Stimulated activated CD8-positive, alpha-beta memory T cell treated with anti-CD3 and anti-CD28 coated beads, Interleukin-4, amount 100 ng/mL, for 1 hour (primary cell): Measurements from ENCODE around the gene CARD19.
"Not testable (repeated sequence)": the region's sequence is repeated elsewhere in the genome, so short reads cannot be mapped to it uniquely, and the experiment has no call there.

Experiments
- DNase-seq, 2 donors: peaks; one replicate each; pipeline ENCODE4 v3.0.0-alpha.2; 2020; ENCODE audit warnings: low read depth in 2 of 2, low spot score in 1 of 2

CARD19 gene

DNA sequence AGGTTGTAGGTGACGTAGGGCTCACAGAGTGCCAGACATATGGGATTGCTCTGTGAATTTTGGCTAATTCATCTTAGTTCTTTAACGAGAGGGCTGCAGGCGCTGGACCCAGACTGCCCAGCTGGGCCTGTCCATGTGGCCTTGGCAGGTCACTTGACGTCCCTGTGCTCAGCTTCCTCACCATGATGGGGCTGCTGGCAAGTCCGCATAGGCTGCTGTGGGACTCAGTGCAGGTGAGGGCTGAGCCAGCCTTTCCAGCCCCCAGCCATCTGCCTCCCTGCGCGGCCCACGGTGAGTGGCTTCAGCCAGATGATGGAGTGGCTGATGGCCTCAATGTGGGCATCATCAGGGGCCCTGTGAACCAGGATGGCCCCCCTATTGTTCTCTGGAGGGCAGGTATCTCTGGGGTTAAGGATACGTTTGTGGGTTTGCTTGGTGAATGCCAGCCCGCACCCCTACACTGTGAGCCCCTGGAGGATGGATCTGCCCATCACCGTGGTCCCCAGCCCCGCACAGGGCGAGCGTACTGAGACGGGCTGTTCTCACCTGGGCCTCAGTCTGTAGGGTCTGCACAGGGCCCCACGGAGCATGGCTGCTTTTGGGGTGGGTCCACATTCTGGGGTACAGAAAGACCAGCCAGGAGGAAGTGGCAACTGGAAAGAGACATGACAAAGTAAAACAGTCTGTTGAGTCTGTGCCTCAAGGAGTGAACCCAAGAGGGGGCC is 3.7 kb downstream of the CARD19 start:
- no peak for DNase-seq

DNA sequence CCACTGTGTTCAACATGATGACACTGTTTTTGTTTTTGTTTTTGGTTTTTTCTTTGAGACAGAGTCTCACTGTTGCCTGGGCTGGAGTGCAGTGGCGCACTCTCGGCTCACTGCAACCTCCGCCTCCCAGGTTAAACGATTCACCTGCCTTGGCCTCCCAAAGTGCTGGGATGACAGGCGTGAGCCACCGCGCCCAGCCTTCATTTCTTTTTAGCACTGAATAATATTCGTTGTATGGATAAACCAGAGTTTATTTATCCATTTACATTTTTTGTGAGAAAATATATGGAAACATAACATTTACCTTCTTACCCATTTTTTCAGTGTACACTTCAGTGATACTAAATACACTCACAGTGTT is 4.2 kb downstream of the CARD19 start:
- no peak for DNase-seq

DNA sequence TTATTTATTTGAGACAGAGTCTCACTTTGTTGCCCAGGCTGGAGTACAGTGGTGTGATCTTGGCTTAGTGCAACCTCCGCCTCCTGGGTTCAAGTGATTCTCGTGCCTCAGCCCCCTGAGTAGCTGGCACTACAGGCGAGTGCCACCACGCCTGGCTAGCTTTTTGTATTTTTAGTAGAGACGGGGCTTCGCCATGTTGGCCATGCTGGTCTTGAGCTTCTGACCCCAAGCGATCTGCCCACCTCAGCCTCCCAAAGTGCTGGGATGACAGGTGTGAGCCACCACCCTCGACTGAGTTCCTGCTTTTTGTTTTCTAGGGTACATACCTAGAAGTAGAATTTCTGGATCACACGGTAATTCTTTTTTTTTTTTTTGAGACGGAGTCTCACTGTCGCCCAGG is 5.1 kb downstream of the CARD19 start:
- DNase-seq, result not testable (repeated sequence)

DNA sequence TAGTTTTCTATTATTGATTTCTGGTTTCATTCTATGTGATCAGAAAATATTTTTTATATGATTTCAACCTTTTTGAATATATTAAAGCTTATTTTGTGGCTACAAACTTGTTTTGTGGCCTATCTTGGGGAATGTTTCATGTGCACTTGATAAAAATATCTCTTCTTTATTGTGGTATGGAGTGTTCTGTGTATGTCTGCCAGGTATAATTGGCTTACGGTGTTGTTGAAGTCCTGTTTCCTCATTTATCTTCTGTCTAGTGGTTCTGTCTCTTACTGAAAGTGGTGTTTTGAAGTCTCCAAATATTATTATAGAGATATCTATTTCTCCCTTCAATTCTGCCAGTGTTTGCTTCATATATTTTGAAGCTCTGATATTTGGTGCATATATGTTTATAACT is 9.6 kb downstream of the CARD19 start:
- DNase-seq, result no peak

DNA sequence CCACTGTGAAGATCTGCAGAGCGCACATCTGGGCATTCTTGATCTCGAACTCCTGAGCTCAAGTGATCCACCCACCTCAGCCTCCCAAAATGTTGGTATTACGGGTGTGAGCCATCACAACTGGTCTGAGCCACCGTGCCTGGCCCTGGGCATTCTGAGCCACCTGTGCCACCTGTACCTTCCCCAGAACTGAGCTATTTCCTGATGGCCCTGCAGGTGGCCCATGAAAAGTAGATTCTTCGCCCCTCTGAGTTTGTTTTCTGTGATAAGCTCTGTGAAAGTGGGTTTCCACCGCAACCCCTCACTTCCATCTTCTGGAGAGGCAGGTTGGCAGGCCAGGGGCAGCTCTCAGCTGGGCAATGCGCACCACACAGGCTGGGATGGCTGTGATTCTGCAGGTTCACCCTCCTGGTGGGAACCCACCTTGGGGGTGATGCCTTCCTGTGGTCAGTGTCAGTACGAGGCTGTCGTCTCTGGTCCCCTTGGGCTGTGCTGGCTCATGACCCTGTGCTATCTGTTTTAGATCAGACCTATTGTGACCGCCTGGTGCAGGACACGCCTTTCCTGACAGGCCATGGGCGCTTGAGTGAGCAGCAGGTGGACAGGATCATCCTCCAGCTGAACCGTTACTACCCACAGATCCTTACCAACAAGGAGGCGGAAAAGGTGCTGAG is 11.3 kb downstream of the CARD19 start:
- DNase-seq, result no peak

DNA sequence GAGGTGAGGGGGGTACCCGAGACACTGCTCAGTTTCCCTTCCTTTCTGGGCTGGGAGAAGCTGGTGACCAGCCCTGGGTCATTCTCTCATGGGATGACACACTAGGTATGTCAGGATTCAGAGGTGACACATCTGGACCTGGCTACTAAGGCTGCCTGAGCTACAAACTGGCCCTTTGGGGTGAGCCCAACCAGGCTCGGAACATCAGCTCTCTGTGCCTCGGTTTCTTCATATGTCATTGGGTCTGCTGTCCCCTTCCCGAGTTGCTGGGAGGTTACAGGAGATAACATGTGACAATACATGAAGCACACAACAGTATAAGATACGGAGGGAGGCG is 11.8 kb downstream of the CARD19 start:
- DNase-seq, result no peak

DNA sequence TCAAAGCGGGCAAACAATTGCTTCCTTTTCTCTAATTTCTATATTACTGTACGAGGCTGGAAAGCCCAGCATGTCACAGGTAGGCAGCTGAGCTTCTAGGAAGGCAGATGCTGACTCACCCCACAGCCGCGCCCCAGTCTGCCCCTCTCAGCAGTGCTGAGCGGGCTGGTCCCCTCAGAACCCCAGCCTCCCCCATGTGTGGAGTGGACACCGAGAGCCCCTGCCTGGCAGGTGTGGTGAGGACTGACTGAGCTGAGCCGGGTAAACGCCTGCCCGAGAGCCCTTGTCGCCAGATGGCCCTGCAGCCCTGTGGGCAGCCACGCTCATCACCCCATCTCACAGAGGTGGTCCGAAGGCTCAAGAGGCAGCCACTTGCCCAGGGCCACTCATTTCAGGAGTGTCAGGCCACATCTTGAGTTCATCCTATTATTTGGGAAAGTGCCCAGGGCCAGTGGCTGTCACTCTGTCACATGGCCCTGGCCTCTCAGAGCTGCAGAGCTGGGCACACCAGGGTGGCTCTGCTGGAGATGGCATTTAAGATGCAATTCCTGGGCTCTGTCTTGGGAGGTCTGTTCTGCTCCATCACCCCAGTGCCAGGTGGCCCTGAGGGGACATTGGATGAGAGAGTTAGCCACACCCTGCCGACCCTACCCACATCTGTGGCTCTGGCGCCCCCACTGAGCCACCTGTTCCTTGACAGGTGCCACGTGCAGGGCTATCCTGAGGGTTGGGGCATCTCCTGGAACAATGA is 12.4 kb downstream of the CARD19 start:
- no peak for DNase-seq

DNA sequence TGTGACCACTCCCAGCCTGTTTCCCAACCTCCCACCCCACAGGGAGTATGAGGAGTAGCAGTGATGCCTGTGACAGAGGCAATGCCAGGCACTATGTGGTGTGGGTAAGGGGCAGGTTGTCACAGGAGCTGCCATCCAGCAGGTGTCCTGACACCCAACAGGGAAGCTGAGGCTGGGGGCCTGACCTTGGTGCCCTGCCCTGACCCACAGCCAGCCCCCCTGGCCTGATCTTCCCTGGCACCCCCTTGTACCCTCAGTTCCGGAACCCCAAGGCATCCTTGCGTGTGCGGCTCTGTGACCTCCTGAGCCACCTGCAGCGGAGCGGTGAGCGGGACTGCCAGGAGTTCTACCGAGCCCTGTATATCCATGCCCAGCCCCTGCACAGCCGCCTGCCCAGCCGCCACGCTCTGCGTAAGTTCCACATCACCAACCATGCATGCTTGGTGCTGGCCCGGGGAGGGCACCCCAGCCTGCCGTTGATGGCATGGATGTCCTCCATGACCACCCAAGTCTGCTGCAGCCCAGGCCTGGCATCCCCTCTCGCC is 14.4 kb downstream of the CARD19 start:
- DNase-seq, result no peak

DNA sequence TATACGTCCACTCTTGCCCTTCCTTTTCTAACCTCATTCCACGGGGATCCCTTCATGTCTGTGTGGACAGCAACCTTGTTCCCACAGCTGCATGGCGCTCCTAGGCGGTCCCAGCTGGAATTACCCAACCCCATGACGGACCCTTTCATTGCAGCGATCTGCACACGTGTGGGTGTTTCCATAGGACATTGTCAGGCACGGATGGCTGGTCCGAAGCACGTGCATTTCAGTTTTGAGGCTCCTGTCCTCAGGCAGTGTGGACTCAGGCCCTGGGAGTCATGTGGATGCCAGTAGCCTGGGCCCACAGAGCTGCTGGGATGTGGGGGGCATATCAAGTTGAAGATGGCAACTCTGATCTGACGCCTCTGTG is 15.0 kb downstream of the CARD19 start:
- DNase-seq, result no peak

GRCh38 chr9:93111371-93112115 is 15.5 kb downstream of the CARD19 start:
- DNase-seq, result no peak

DNA sequence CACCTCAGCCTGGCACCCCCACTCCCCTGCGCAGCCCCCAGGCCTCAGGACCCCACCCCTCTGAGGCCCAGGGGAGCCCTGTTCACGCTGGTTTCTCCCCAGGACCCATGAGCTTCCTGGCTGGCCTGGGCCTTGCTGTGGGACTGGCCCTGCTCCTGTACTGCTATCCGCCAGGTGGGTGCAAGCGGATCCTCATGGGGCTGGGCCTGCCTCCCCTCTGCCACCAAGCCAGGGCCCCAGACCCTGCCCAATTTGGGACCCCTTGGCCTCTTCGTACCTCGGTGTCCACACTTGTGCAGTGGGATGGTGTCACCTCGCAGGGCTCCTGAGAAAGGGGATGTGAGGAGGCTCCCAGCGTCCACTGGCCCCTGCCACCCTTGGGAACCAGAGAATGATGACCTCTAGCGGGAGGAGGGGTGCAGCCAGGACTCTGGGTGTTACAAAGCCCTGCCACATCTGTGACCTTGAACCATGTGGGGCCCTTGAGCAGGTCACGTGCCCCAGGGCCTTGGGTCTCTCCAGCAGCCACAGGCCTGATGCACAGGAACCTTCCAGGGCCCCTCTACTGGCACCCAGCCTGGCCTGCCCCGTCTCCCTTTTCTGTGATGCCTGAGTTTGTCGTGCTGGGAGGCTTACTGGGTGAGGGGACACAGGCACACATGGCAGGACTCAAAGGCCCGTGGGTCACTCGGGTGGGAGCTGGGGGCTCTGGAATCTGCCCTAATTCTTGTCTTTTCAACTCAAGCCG is 16.3 kb downstream of the CARD19 start:
- DNase-seq, result no peak

DNA sequence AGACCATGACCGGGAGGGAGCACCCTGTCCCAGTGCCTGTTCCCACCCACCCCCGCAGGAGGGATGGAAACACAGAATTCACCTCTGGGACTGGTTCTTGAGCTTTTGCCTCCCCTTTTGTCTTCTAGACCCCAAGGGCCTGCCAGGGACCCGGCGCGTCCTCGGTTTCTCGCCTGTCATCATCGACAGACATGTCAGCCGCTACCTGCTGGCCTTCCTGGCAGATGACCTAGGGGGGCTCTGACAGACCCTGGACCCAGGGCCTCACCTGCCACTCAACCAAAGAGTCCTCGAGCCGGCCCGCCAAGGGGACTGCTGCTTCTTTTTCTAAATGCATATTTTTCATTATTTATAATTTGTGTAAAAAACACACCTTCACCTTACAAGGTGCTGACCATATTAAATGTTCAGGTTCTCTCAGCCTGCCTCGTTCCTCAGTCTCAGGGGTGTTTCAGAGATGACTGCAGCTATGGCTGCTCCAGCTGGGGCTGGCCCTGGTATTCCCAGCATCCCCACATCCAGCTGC is 16.9 kb downstream of the CARD19 start:
- no peak for DNase-seq

- DNase-seq, result no peak
These were observed 18.4 kb downstream of the CARD19 start for GRCh38 chr9:93114169-93114983.

GRCh38 chr9:93114984-93115335 is 18.9 kb downstream of the CARD19 start:
- no peak for DNase-seq

DNA sequence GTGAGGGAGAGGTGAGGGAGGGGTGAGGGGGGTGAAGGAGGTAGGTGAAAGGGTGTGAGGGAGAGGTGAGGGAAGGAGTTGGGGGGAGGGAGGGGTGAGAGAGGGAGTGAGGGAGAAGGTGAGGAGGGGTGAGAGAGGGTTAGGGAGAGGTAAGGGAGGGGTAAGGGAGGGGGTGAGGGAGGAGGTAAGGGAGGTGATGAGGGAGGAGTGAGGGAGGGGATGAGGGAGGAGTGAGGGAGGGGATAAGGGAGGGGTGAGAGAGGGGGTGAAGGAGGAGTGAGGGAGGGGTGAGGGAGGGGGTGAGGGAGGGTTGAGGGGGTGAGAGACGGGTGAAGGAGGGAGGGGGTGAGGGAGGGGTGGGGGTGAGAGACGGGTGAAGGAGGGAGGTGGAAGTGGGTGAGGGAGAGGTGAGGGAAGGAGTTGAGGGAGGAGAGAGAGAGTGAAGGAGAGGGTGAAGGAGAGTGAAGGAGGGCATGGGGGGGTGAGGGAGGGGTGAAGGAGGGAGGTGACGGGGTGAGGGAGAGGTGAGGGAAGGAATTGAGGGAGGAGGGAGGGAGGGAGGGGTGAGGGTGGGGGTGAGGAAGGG is 19.6 kb downstream of the CARD19 start:
- no peak for DNase-seq

GRCh38 chr9:93116072-93116961 is 20.3 kb downstream of the CARD19 start:
- no peak for DNase-seq

DNA sequence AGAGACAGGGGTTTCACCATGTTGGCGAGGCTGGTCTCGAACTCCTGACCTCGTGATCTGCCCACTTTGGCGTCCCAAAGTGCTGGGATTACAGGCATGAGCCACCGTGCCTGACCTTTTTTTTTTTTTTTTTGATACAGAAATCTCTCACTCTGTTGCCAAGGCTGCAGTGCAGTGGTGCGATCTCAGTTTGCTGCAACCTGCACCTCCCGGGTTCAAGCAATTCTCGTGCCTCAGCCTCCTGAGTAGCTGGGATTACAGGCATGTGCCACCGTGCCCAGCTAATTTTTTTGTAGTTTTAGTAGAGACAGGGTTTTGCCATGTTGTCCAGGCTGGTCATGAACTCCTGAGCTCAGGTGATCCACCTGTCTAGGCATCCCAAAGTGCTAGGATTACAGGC is 21.5 kb downstream of the CARD19 start:
- DNase-seq, result not testable (repeated sequence)
